Liver (tissue), 9 donors: ENCODE measurements around the gene RHEB. TPM values are rescaled to one million over a fixed set of nuclear protein-coding genes. Genes with fewer than 3 reads are reported as not detected.

ENCODE experiments used
- DNase-seq: peaks from one replicate; pipeline ENCODE4 v3.0.0-alpha.2; 2017; ENCODE audit warnings: low spot score
- H3K27ac ChIP-seq, 2 donors: one replicate each; pipeline ENCODE4 v1.7.0; 2013; ENCODE audit warnings: inconsistent platforms in 2 of 2, low read length in 2 of 2, control low read depth in 1 of 2, low read depth in 1 of 2, mild to moderate bottlenecking in 1 of 2
- H3K27me3 ChIP-seq, 4 donors: one replicate each; pipeline versions ENCODE4 v1.6.1 to v1.7.0; 2013; ENCODE audit warnings: low read length in 3 of 4, inconsistent platforms in 1 of 4, mild to moderate bottlenecking in 1 of 4, moderate library complexity in 1 of 4; ENCODE audit not compliant: control insufficient read depth in 4 of 4, insufficient read depth in 4 of 4
- H3K36me3 ChIP-seq, 4 donors: one replicate each; pipeline versions ENCODE4 v1.6.1 to v1.7.0; 2013; ENCODE audit warnings: low read length in 3 of 4, mild to moderate bottlenecking in 3 of 4, low read depth in 1 of 4, moderate library complexity in 1 of 4; ENCODE audit not compliant: control insufficient read depth in 4 of 4, insufficient read depth in 3 of 4
- H3K4me1 ChIP-seq, 4 donors: one replicate each; pipeline versions ENCODE4 v1.6.1 to v1.7.0; 2013; ENCODE audit warnings: low read length in 3 of 4, mild to moderate bottlenecking in 3 of 4, moderate library complexity in 1 of 4; ENCODE audit not compliant: control insufficient read depth in 4 of 4, insufficient read depth in 4 of 4
- H3K4me3 ChIP-seq, 3 donors: one replicate each; pipeline versions ENCODE4 v1.6.1 to v1.7.0; 2013; ENCODE audit warnings: low read length in 3 of 3, control low read depth in 1 of 3, low read depth in 1 of 3, mild to moderate bottlenecking in 1 of 3
- H3K9ac ChIP-seq, 2 donors: one replicate each; pipeline ENCODE4 v1.7.0; 2013; ENCODE audit warnings: low read length in 2 of 2, mild to moderate bottlenecking in 2 of 2, moderate library complexity in 2 of 2, control low read depth in 1 of 2, low read depth in 1 of 2
- H3K9me3 ChIP-seq, 4 donors: one replicate each; pipeline versions ENCODE4 v1.6.1 to v1.7.0; 2013; ENCODE audit warnings: low read length in 3 of 4; ENCODE audit not compliant: control insufficient read depth in 4 of 4
- ATF3 ChIP-seq: IDR thresholded peaks from 2 replicates; pipeline ENCODE4 v1.6.1; 2016; ENCODE audit warnings: antibody characterized with exemption
- CTCF ChIP-seq: fragments of 150-350 bp; IDR thresholded peaks from 2 replicates; pipeline ENCODE4 v1.5.1; 2017; ENCODE audit warnings: improper control_type of control experiment, low read depth, low read length; ENCODE audit not compliant: missing input control
- EGR1 ChIP-seq, 2 donors: IDR thresholded peaks; 2 replicates each; pipeline ENCODE4 v1.6.1; 2016 to 2018; ENCODE audit warnings: antibody characterized with exemption in 2 of 2, low read depth in 2 of 2
- FOXA1 ChIP-seq: IDR thresholded peaks from 2 replicates; pipeline ENCODE4 v1.6.1; 2016; ENCODE audit warnings: antibody characterized with exemption
- FOXA2 ChIP-seq: IDR thresholded peaks from 2 replicates; pipeline ENCODE4 v1.6.1; 2016; ENCODE audit warnings: antibody characterized with exemption
- GABPA ChIP-seq, 2 donors: IDR thresholded peaks in 1 of 2; conservative IDR thresholded peaks in 1 of 2; 2 replicates each; pipeline ENCODE4 v1.6.1; 2016; ENCODE audit warnings: antibody characterized with exemption in 2 of 2, mild to moderate bottlenecking in 1 of 2, moderate library complexity in 1 of 2
- HNF4A ChIP-seq, 2 donors: conservative IDR thresholded peaks; 2 replicates each; pipeline ENCODE4 v1.6.1; 2016; ENCODE audit warnings: antibody characterized with exemption in 2 of 2, mild to moderate bottlenecking in 2 of 2
- HNF4G ChIP-seq: IDR thresholded peaks from 2 replicates; pipeline ENCODE4 v1.6.1; 2016; ENCODE audit warnings: antibody characterized with exemption
- JUND ChIP-seq, 2 donors: IDR thresholded peaks; 2 replicates each; pipeline ENCODE4 v1.6.1; 2016; ENCODE audit warnings: antibody characterized with exemption in 2 of 2
- MAX ChIP-seq: IDR thresholded peaks from 2 replicates; pipeline ENCODE4 v1.6.1; 2016; ENCODE audit warnings: antibody characterized with exemption
- NR2F2 ChIP-seq: IDR thresholded peaks from 2 replicates; pipeline ENCODE4 v1.6.1; 2016; ENCODE audit warnings: antibody characterized with exemption
- RAD21 ChIP-seq, 2 donors: IDR thresholded peaks; 2 replicates each; pipeline ENCODE4 v1.6.1; 2016; ENCODE audit warnings: antibody characterized with exemption in 2 of 2, mild to moderate bottlenecking in 2 of 2
- REST ChIP-seq: IDR thresholded peaks from 2 replicates; pipeline ENCODE4 v1.6.1; 2016; ENCODE audit warnings: antibody characterized with exemption, mild to moderate bottlenecking
- RXRA ChIP-seq, 2 donors: IDR thresholded peaks; 2 replicates each; pipeline ENCODE4 v1.6.1; 2017 to 2018; ENCODE audit warnings: antibody characterized with exemption in 2 of 2, mild to moderate bottlenecking in 1 of 2
- SP1 ChIP-seq: IDR thresholded peaks from 2 replicates; pipeline ENCODE4 v1.6.1; 2018; ENCODE audit warnings: antibody characterized with exemption, mild to moderate bottlenecking
- TAF1 ChIP-seq: conservative IDR thresholded peaks from 2 replicates; pipeline ENCODE4 v1.6.1; 2016; ENCODE audit warnings: antibody characterized with exemption, mild to moderate bottlenecking
- YY1 ChIP-seq: IDR thresholded peaks from 2 replicates; pipeline ENCODE4 v1.6.1; 2016; ENCODE audit warnings: antibody characterized with exemption, mild to moderate bottlenecking
- ZBTB33 ChIP-seq: IDR thresholded peaks from 2 replicates; pipeline ENCODE4 v1.6.1; 2016; ENCODE audit warnings: antibody characterized with exemption
- WGBS: extraction: QIAGEN DNeasy Blood & Tissue Kit; methylation state at CpG from one replicate; pipeline ENCODE4 v1.1.7; 2013; 5-methylcytosine and 5-hydroxymethylcytosine counted together
- polyA plus RNA-seq, 2 donors: library from polyadenylated mRNA; stranded (reverse) in 1 of 2; unstranded in 1 of 2; fragments of 200-250 nt in 1 of 2; fragments of >200 nt in 1 of 2; fragmentation: Nextera tagmentation in 1 of 2; extraction: Ambion mirVana in 1 of 2; gene quantifications; one replicate each; pipeline versions ENCODE4 v1.2.1 to v1.2.3, GENCODE V29; 2013 to 2015
- total RNA-seq, 2 donors: library from RNA; depleted of rRNA; stranded (reverse); fragments of >200 nt; gene quantifications; one replicate each; pipeline ENCODE4 v1.2.3, GENCODE V29; 2014
- donor health status: healthy.
- donor health status: healthy.
- donor health status: healthy.
- donor health status: healthy.
- donor health status: healthy.

Gene RHEB
- total and polyA plus RNA-seq, 4 donors: 29.5 to 59.0 (median 36.5) TPM

GRCh38 chr7:151553356-151553755 lies 33.7 kb upstream of the RHEB start:
- peaks cover 0 to 13% (median 8%) of the 10 kb centered on the region in 4 donors for H3K36me3 ChIP-seq
- no peaks in the 10 kb centered on the region for H3K27me3 ChIP-seq
- no peak overlapping the region for H3K4me3 ChIP-seq
- no peak for DNase-seq
- H3K9me3 ChIP-seq: no peaks in the 10 kb centered on the region
- H3K9ac ChIP-seq: no peak overlapping the region
- H3K27ac ChIP-seq: peak overlapping the region; percentile 52 to 88
- WGBS: 82% methylated on average over 15 of the region's 15 CpGs
- TF ChIP-seq FOXA2 (no peak), NR2F2 (no peak), ATF3 (no peak)
- H3K4me1 ChIP-seq: peaks cover 2 to 16% (median 8%) of the 10 kb centered on the region in 4 donors

GRCh38 chr7:151552352-151553028 lies 32.8 kb upstream of the RHEB start:
- H3K9me3 ChIP-seq: no peaks in the 10 kb centered on the region
- peak overlapping the region; percentile 52 to 88 for H3K27ac ChIP-seq
- no peak overlapping the region for H3K9ac ChIP-seq
- peaks cover 2 to 16% (median 8%) of the 10 kb centered on the region in 4 donors for H3K4me1 ChIP-seq
- H3K36me3 ChIP-seq: peaks cover 0 to 6% (median 5%) of the 10 kb centered on the region in 4 donors
- no peak overlapping the region for H3K4me3 ChIP-seq
- H3K27me3 ChIP-seq: no peaks in the 10 kb centered on the region
- no peak for DNase-seq
- 27% methylated on average over 10 of the region's 10 CpGs for WGBS
- TF ChIP-seq NR2F2 (no peak), JUND (IDR thresholded peaks at IDR 0.05) (peak in 1 of 2 donors; percentile 59), HNF4A (conservative IDR thresholded peaks at IDR 0.05) (peak; percentile 28 to 60), FOXA2 (peak; percentile 69), REST (peak; percentile 65), YY1 (peak; percentile 49), FOXA1 (peak; percentile 14), HNF4G (no peak), SP1 (peak; percentile 76), ZBTB33 (peak; percentile 49), TAF1 (no peak), RXRA (IDR thresholded peaks at IDR 0.05) (peak; percentile 46 to 71), CTCF (peak; percentile 3), ATF3 (no peak), EGR1 (IDR thresholded peaks at IDR 0.05; ENCODE audit: low read depth in 2 of 2) (no peak), MAX (peak; percentile 61), RAD21 (IDR thresholded peaks at IDR 0.05) (peak; percentile 63 to 67), GABPA (IDR thresholded peaks at IDR 0.05 in 1 of 2, conservative IDR thresholded peaks at IDR 0.05 in 1 of 2) (no peak)
